DLD1 (cell line): Measurements from ENCODE around the gene ATP5F1C.
"Not testable (repeated sequence)": the region's sequence is repeated elsewhere in the genome, so short reads cannot be mapped to it uniquely, and the experiment has no call there.

Experiments used
- in situ Hi-C: cut with HindIII; loops from 2 replicates; pipeline ENCODE4 v1.10.0; 2017; ENCODE audit warnings: low sequenced_read_pairs

ATP5F1C gene

GRCh38 chr10:7792541-7792940, 4.6 kb downstream of the ATP5F1C start:
- in situ Hi-C loops: no loop called here

- in situ Hi-C loops: no loop called here
Observed at GRCh38 chr10:7794251-7795026, 6.5 kb downstream of the ATP5F1C start.

- in situ Hi-C loops: no loop called here
Observed at GRCh38 chr10:7795605-7796004, 7.6 kb downstream of the ATP5F1C start.

- in situ Hi-C loops: no loop called here
Observed at GRCh38 chr10:7797582-7797981, 9.6 kb downstream of the ATP5F1C start.

GRCh38 chr10:7802606-7803005, 14.6 kb downstream of the ATP5F1C start:
- in situ Hi-C loops: no loop called here

GRCh38 chr10:7804216-7804615, 16.2 kb downstream of the ATP5F1C start:
- in situ Hi-C loops: no loop called here

GRCh38 chr10:7804741-7805140, 16.8 kb downstream of the ATP5F1C start:
- in situ Hi-C loops: no loop called here

- in situ Hi-C loops: no loop called here
Observed at GRCh38 chr10:7808686-7809267, 20.8 kb downstream of the ATP5F1C start.

GRCh38 chr10:7810443-7810842, 22.5 kb downstream of the ATP5F1C start:
- in situ Hi-C loops: no loop called here

GRCh38 chr10:7811000-7811399, 23.0 kb downstream of the ATP5F1C start:
- in situ Hi-C loops: no loop called here

- in situ Hi-C loops: not testable (repeated sequence)
Observed at GRCh38 chr10:7811743-7812142, 23.8 kb downstream of the ATP5F1C start.

GRCh38 chr10:7813481-7813880, 25.5 kb downstream of the ATP5F1C start:
- in situ Hi-C loops: no loop called here

GRCh38 chr10:7817576-7817975, 29.6 kb downstream of the ATP5F1C start:
- in situ Hi-C loops: no loop called here

GRCh38 chr10:7817984-7818294, 30.0 kb downstream of the ATP5F1C start:
- in situ Hi-C loops: no loop called here

- in situ Hi-C loops: no loop called here
Observed at GRCh38 chr10:7818295-7819120, 30.5 kb downstream of the ATP5F1C start, which contains the start of gene TAF3. TSS of gene TAF3 (plus strand) at chr10:7818505. CDS start at chr10:7818710, 205 bp downstream.

GRCh38 chr10:7819121-7819460, 31.1 kb downstream of the ATP5F1C start:
- in situ Hi-C loops: no loop called here

- in situ Hi-C loops: no loop called here
Observed at GRCh38 chr10:7824251-7824650, 36.3 kb downstream of the ATP5F1C start.

GRCh38 chr10:7826971-7827370, 39.0 kb downstream of the ATP5F1C start:
- in situ Hi-C loops: no loop called here

- in situ Hi-C loops: no loop called here
Observed at GRCh38 chr10:7829289-7829834, 41.4 kb downstream of the ATP5F1C start.

GRCh38 chr10:7832060-7832459, 44.1 kb downstream of the ATP5F1C start:
- in situ Hi-C loops: no loop called here

GRCh38 chr10:7833210-7833609, 45.2 kb downstream of the ATP5F1C start:
- in situ Hi-C loops: no loop called here

- in situ Hi-C loops: no loop called here
Observed at GRCh38 chr10:7834262-7834661, 46.3 kb downstream of the ATP5F1C start.
